ENCODE results near the gene SERINC2. TPM values are rescaled to one million over a fixed set of nuclear protein-coding genes. Genes with fewer than 3 reads are reported as not detected.

Gene SERINC2
- total RNA-seq, 1 experiment from 2014 or later, result 14.1 TPM

DNA sequence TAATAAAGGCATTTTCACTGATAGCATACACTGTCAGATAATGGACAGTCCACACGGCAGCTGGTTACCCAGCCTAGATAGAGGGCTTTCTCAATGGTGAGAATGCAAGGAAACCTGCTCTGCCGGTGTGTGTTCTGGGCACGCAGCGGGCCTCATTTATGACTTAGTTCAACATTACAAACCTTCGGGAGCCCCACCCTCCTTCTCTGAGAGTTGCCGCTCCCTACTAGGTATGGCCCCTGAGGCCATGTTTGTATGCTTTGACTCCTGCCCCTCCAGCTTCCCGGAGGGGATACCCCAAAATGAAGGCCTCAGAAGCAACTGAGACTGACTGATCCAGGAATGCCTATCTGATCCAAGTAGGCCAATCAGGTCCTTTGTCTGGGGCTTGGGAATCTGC is 22.9 kb upstream of the SERINC2 start:
- no peaks in the 10 kb centered on the region for H3K23me2 ChIP-seq (ENCODE audit: insufficient read length, low read depth, low read length, poor library complexity, severe bottlenecking)
- no peaks in the 10 kb centered on the region for H3K4me1 ChIP-seq (ENCODE audit: insufficient read depth, low read length)
- no peak for TF ChIP-seq CTCF (conservative IDR thresholded peaks at IDR 0.05)
- H2BK5ac ChIP-seq (ENCODE audit: insufficient read length, low read length), result no peak overlapping the region
- Mint-ChIP-seq H3K4me3 (no peak overlapping the region), H3K36me3 (ENCODE audit: insufficient read depth in 1 of 3, low read depth in 3 of 3) (no peaks in the 10 kb centered on the region), H3K9me3 (no peaks in the 10 kb centered on the region; a peak in 3 of 5 replicates), H3K27ac (0 out of 7 replicates have a peak overlapping the region, but pooled peaks of 1 of the 3 experiments have one; percentile 38), H3K27me3 (ENCODE audit: low read depth) (peaks cover 15% of the 10 kb centered on the region), H3K4me1 (peaks cover 9 to 20% of the 10 kb centered on the region in 2 experiments)
- H2BK15ac ChIP-seq (ENCODE audit: low read depth, low read length), result no peak overlapping the region
- no peak overlapping the region for H3K56ac ChIP-seq (ENCODE audit: insufficient read length, low read depth, low read length)
- H2AK5ac ChIP-seq (ENCODE audit: insufficient read length, low read length), result no peak overlapping the region
- no peaks in the 10 kb centered on the region for H4K20me1 ChIP-seq (ENCODE audit: control insufficient read depth, insufficient read depth, insufficient read length)
- H2BK20ac ChIP-seq (ENCODE audit: low read depth, low read length, poor library complexity, severe bottlenecking), result no peak overlapping the region
- no peak overlapping the region for H4K8ac ChIP-seq (replicated peaks; ENCODE audit: insufficient read length, low read depth, low read length)
- no peak overlapping the region for H2BK12ac ChIP-seq (ENCODE audit: insufficient read length, low read depth, low read length)
- no peak overlapping the region for H2AFZ ChIP-seq (ENCODE audit: low read length)
- no peak overlapping the region for H3K14ac ChIP-seq (ENCODE audit: insufficient read depth, low read length)
- no peak overlapping the region for H3K4ac ChIP-seq (ENCODE audit: low read depth, low read length)
- no peak overlapping the region for H3K27ac ChIP-seq (ENCODE audit: insufficient read length, low read depth, low read length)
- no peak overlapping the region for H3K23ac ChIP-seq (ENCODE audit: insufficient read length, low read depth, low read length)
- H4K5ac ChIP-seq (ENCODE audit: insufficient read length, low read depth, low read length), result no peak overlapping the region
- no peaks in the 10 kb centered on the region for H3K9me3 ChIP-seq (ENCODE audit: control insufficient read depth, low read depth, low read length)
- no peak overlapping the region for H2BK120ac ChIP-seq (ENCODE audit: low read depth, low read length, poor library complexity, severe bottlenecking)
- DNase-seq, result no peak
- no peak overlapping the region for H3K9ac ChIP-seq (ENCODE audit: extremely low read depth, insufficient read length, low read length)
- H3K27me3 ChIP-seq (ENCODE audit: insufficient read depth, low read length), result no peaks in the 10 kb centered on the region
- H3T11ph ChIP-seq (ENCODE audit: low read length), result no peak overlapping the region
- H3K79me2 ChIP-seq (ENCODE audit: insufficient read depth, low read length), result no peaks in the 10 kb centered on the region
- WGBS (ENCODE audit: extremely low coverage, insufficient read length, low lambda C conversion rate), result no CpG with 5 or more reads among the region's 7 CpGs
- H3K79me1 ChIP-seq (ENCODE audit: insufficient read depth, low read depth, low read length, poor library complexity, severe bottlenecking), result no peaks in the 10 kb centered on the region
- no peak overlapping the region for H3K4me2 ChIP-seq (ENCODE audit: insufficient read depth, insufficient read length, low read length)
- H3K18ac ChIP-seq (ENCODE audit: insufficient read length, low read depth, low read length), result no peak overlapping the region
- no peak overlapping the region for H4K91ac ChIP-seq (ENCODE audit: insufficient read length, low read depth, low read length)
